ENCODE data around the gene COA8.

GRCh38 chr14:103607822-103608221 lies 45.1 kb downstream of the COA8 start:
- TF ChIP-seq CEBPB (IDR thresholded peaks at IDR 0.05; ENCODE audit: low read depth, low read length) (no peak), RCOR1 (IDR thresholded peaks at IDR 0.05; ENCODE audit: insufficient replicate concordance, low read length) (no peak), POLR2A (IDR thresholded peaks at IDR 0.05; ENCODE audit: low read depth, low read length) (no peak), USF2 (IDR thresholded peaks at IDR 0.05; ENCODE audit: low read depth, low read length) (no peak), RAD21 (IDR thresholded peaks at IDR 0.05; ENCODE audit: low read length) (no peak), ELK1 (IDR thresholded peaks at IDR 0.05; ENCODE audit: borderline replicate concordance, low read depth, low read length) (no peak), BHLHE40 (IDR thresholded peaks at IDR 0.05; ENCODE audit: low read depth, low read length) (no peak)
- TF ChIP-seq, protein P1, sequence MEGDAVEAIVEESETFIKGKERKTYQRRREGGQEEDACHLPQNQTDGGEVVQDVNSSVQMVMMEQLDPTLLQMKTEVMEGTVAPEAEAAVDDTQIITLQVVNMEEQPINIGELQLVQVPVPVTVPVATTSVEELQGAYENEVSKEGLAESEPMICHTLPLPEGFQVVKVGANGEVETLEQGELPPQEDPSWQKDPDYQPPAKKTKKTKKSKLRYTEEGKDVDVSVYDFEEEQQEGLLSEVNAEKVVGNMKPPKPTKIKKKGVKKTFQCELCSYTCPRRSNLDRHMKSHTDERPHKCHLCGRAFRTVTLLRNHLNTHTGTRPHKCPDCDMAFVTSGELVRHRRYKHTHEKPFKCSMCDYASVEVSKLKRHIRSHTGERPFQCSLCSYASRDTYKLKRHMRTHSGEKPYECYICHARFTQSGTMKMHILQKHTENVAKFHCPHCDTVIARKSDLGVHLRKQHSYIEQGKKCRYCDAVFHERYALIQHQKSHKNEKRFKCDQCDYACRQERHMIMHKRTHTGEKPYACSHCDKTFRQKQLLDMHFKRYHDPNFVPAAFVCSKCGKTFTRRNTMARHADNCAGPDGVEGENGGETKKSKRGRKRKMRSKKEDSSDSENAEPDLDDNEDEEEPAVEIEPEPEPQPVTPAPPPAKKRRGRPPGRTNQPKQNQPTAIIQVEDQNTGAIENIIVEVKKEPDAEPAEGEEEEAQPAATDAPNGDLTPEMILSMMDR (conservative IDR thresholded peaks at IDR 0.05; ENCODE audit: low read depth, low read length): no peak
